GM06990 (cell line): ENCODE measurements around the gene WDR4.
"Not testable (repeated sequence)": the region's sequence is repeated elsewhere in the genome, so short reads cannot be mapped to it uniquely, and the experiment has no call there.

Experiments used
- DNase-seq: peaks from one replicate; pipeline ENCODE4 v3.0.0-alpha.2; 2011; ENCODE audit not compliant: insufficient read length; ENCODE audit errors: extremely low read depth
- H3K27me3 ChIP-seq: replicated peaks from 2 replicates; pipeline ENCODE4 v1.6.0; 2011; ENCODE audit warnings: low read length; ENCODE audit not compliant: control insufficient read depth, insufficient read depth
- H3K36me3 ChIP-seq: 2 replicates; pipeline ENCODE4 v1.5.1; 2011; ENCODE audit warnings: low read length; ENCODE audit not compliant: control insufficient read depth, insufficient read depth
- H3K4me3 ChIP-seq: replicated peaks from 2 replicates; pipeline ENCODE4 v1.5.1; 2011; ENCODE audit warnings: low read depth, mild to moderate bottlenecking, control low read depth, low read length
- CTCF ChIP-seq: IDR thresholded peaks from 2 replicates; pipeline ENCODE4 v1.5.1; 2011; ENCODE audit warnings: low read length, control low read depth, mild to moderate bottlenecking, inconsistent platforms; ENCODE audit not compliant: insufficient read depth, poor library complexity, severe bottlenecking

Gene WDR4

DNA sequence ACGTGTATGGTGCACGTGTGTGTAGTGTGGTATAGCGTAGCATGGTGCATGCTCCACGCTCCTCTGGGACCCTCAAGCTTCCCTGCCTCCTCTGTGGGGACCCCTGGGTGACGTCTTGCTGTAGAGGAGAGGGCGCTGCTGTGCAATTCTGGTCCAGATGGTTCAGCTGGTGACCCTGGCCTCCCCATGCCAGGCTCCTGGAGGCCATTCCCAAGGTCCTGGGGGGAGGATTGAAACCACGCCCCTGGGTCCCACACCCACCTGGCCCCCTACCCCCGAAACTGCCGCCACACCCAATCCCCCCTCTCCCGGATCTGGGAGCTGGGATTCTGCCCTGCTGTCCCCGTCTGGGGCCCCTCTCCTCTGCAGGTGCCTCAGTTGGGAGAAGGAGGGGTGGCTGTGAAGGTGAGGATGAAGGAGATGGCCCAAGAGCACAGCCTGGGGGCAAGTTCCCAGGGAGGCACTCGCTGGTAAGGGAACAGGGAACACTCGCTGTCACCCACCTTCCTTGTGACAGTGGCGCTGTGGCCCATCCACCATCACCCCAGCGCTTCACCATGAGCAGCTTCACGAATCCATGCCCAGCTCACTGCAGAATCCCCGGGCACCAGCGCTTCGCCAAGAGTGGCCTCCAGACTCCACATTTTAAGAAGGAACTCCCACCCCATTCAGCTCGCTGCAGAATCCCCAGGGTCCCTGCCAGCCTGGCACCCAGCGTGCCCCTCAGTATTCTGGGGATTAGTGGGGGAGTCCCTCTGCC is 38.0 kb downstream of the WDR4 start:
- TF ChIP-seq CTCF: no peak
- Histone ChIP-seq H3K36me3 (peaks cover 34% of the 10 kb centered on the region), H3K4me3 (no peak overlapping the region), H3K27me3 (no peaks in the 10 kb centered on the region)
- DNase-seq: no peak

GRCh38 chr21:42840411-42841155 is 38.8 kb downstream of the WDR4 start:
- no peak for TF ChIP-seq CTCF
- DNase-seq: no peak
- Histone ChIP-seq H3K36me3 (peaks cover 28% of the 10 kb centered on the region), H3K4me3 (no peak overlapping the region), H3K27me3 (no peaks in the 10 kb centered on the region)

- Histone ChIP-seq H3K27me3 (no peaks in the 10 kb centered on the region), H3K4me3 (no peak overlapping the region), H3K36me3 (peaks cover 20% of the 10 kb centered on the region)
- TF ChIP-seq CTCF: no peak
- no peak for DNase-seq
Measured at GRCh38 chr21:42839271-42840231, 39.8 kb downstream of the WDR4 start.

DNA sequence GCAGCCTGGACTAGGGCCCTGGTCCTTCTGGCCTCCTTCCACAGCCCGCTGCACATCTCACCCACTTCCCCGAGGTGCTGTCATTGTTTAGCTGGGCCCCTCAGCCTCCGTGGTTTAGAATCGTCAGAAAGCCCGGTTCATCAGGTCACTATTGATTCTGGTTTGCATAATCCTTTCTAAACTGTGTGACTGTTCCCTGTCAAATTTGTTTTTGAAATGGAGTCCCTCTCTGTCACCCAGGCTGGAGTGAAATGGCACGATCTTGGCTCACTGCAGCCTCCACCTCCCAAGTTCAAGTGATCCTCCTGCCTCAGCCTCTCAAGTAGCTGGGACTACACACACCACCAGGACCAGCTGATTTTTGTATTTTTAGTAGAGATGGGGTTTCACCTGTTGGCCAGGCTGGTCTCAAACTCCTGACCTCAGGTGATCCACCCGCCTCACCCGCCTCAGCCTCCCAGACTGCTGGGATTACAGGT is 41.1 kb downstream of the WDR4 start:
- H3K36me3 ChIP-seq: peaks cover 18% of the 10 kb centered on the region
- not testable (repeated sequence) for H3K27me3 ChIP-seq, DNase-seq, H3K4me3 ChIP-seq

GRCh38 chr21:42837421-42838211 is 41.7 kb downstream of the WDR4 start:
- Histone ChIP-seq H3K27me3 (no peaks in the 10 kb centered on the region), H3K36me3 (peaks cover 18% of the 10 kb centered on the region), H3K4me3 (no peak overlapping the region)
- no peak for TF ChIP-seq CTCF
- no peak for DNase-seq
